ENCODE measurements around the gene COLEC12. TPM values are rescaled to one million over a fixed set of nuclear protein-coding genes. Genes with fewer than 3 reads are reported as not detected.

Gene COLEC12
- polyA plus RNA-seq, 1 donor (not counting 4 experiments of a cell fraction or from before 2014, with no cell fraction given) = not detected

- H4K20me1 ChIP-seq (ENCODE audit: control insufficient read depth, extremely low read depth, insufficient read depth, low read length) = no peaks in the 10 kb centered on the region
- dilution Hi-C loops (cut with MboI; ENCODE audit: extremely low pct_ligation_motif_present, low sequenced_read_pairs) = no loop called here
- H3K4me3 ChIP-seq (ENCODE audit: control insufficient read depth in 2 of 3, extremely low read depth in 1 of 3, insufficient read depth in 2 of 3, low read depth in 1 of 3, low read length in 3 of 3) = no peak overlapping the region
- H3K9ac ChIP-seq (ENCODE audit: control insufficient read depth, extremely low read depth, insufficient read depth, low read length) = no peak overlapping the region
- H3K27ac ChIP-seq (ENCODE audit: control insufficient read depth, insufficient read depth, low read length) = no peak overlapping the region
- H3K9me1 ChIP-seq (ENCODE audit: control insufficient read depth, extremely low read depth, insufficient read depth, low read length) = no peaks in the 10 kb centered on the region
- TF ChIP-seq CTCF (optimal IDR thresholded peaks at IDR 0.05 in 1 of 3, IDR thresholded peaks at IDR 0.05 in 1 of 3, conservative IDR thresholded peaks at IDR 0.05 in 1 of 3; ENCODE audit: extremely low read depth in 1 of 3, insufficient read depth in 2 of 3, low read length in 3 of 3) (no peak), EZH2 (IDR thresholded peaks at IDR 0.05; ENCODE audit: low read length) (no peak)
- H2AFZ ChIP-seq (ENCODE audit: control insufficient read depth, low read length) = no peak overlapping the region
- no peaks in the 10 kb centered on the region for H3K9me3 ChIP-seq (ENCODE audit: control insufficient read depth, low read depth, low read length)
- no peaks in the 10 kb centered on the region for H3K79me2 ChIP-seq (ENCODE audit: control insufficient read depth, insufficient read depth, low read length)
- H3K36me3 ChIP-seq (ENCODE audit: control insufficient read depth in 2 of 2, extremely low read depth in 1 of 2, insufficient read depth in 2 of 2, low read length in 2 of 2) = no peaks in the 10 kb centered on the region
- H3K4me1 ChIP-seq (ENCODE audit: control insufficient read depth, extremely low read depth, insufficient read depth, low read length) = no peaks in the 10 kb centered on the region
- H3K27me3 ChIP-seq (ENCODE audit: control insufficient read depth, extremely low read depth, insufficient read depth, low read length) = no peaks in the 10 kb centered on the region
- DNase-seq (ENCODE audit: low read depth, low spot score) = no peak
- no peak for FAIRE-seq
- H3K4me2 ChIP-seq (ENCODE audit: control insufficient read depth, extremely low read depth, insufficient read depth, low read depth, low read length) = no peak overlapping the region
These were observed 37.1 kb downstream of the COLEC12 start for GRCh38 chr18:463403-463802.

GRCh38 chr18:461762-462161 is 38.7 kb downstream of the COLEC12 start:
- no peaks in the 10 kb centered on the region for H3K27me3 ChIP-seq (ENCODE audit: control insufficient read depth, extremely low read depth, insufficient read depth, low read length)
- no peak for FAIRE-seq
- no peak for TF ChIP-seq EZH2 (IDR thresholded peaks at IDR 0.05; ENCODE audit: low read length)
- TF ChIP-seq CTCF (optimal IDR thresholded peaks at IDR 0.05 in 1 of 3, IDR thresholded peaks at IDR 0.05 in 1 of 3, conservative IDR thresholded peaks at IDR 0.05 in 1 of 3; ENCODE audit: extremely low read depth in 1 of 3, insufficient read depth in 2 of 3, low read length in 3 of 3) = no peak

More at GRCh38 chr18:461762-462161, 38.7 kb downstream of the COLEC12 start:
- no peak overlapping the region for H3K4me2 ChIP-seq (ENCODE audit: control insufficient read depth, extremely low read depth, insufficient read depth, low read depth, low read length)
- no peaks in the 10 kb centered on the region for H3K36me3 ChIP-seq (ENCODE audit: control insufficient read depth in 2 of 2, extremely low read depth in 1 of 2, insufficient read depth in 2 of 2, low read length in 2 of 2)
- no peak overlapping the region for H2AFZ ChIP-seq (ENCODE audit: control insufficient read depth, low read length)
- no peaks in the 10 kb centered on the region for H3K9me1 ChIP-seq (ENCODE audit: control insufficient read depth, extremely low read depth, insufficient read depth, low read length)
- H3K9me3 ChIP-seq (ENCODE audit: control insufficient read depth, low read depth, low read length) = no peaks in the 10 kb centered on the region
- no peak overlapping the region for H3K9ac ChIP-seq (ENCODE audit: control insufficient read depth, extremely low read depth, insufficient read depth, low read length)
- no peaks in the 10 kb centered on the region for H3K4me1 ChIP-seq (ENCODE audit: control insufficient read depth, extremely low read depth, insufficient read depth, low read length)
- no peaks in the 10 kb centered on the region for H3K79me2 ChIP-seq (ENCODE audit: control insufficient read depth, insufficient read depth, low read length)
- H3K27ac ChIP-seq (ENCODE audit: control insufficient read depth, insufficient read depth, low read length) = no peak overlapping the region
- no peaks in the 10 kb centered on the region for H4K20me1 ChIP-seq (ENCODE audit: control insufficient read depth, extremely low read depth, insufficient read depth, low read length)
- no peak for DNase-seq (ENCODE audit: low read depth, low spot score)
- H3K4me3 ChIP-seq (ENCODE audit: control insufficient read depth in 2 of 3, extremely low read depth in 1 of 3, insufficient read depth in 2 of 3, low read depth in 1 of 3, low read length in 3 of 3) = no peak overlapping the region
- dilution Hi-C loops (cut with MboI; ENCODE audit: extremely low pct_ligation_motif_present, low sequenced_read_pairs) = no loop called here

Data from keratinocyte (primary cell).